Activated CD4-positive, alpha-beta T cell treated with anti-CD3 and anti-CD28 coated beads, Interleukin-2, amount 10 ng/mL, durations not matched to agents 24 days and 14 days (primary cell): ENCODE data around the gene SNX30. TPM values are rescaled to one million over a fixed set of nuclear protein-coding genes. Genes with fewer than 3 reads are reported as not detected.
"Not testable (repeated sequence)": the region's sequence is repeated elsewhere in the genome, so short reads cannot be mapped to it uniquely, and the experiment has no call there.

Source experiments
- DNase-seq: peaks from one replicate; pipeline ENCODE4 v3.0.0; 2022
- H3K27ac Mint-ChIP-seq: one replicate; pipeline ENCODE4 v1.8.0; 2022; ENCODE audit warnings: mild to moderate bottlenecking, mixed read lengths
- H3K27me3 Mint-ChIP-seq: one replicate; pipeline ENCODE4 v1.8.0; 2022; ENCODE audit warnings: mixed read lengths
- H3K36me3 Mint-ChIP-seq: one replicate; pipeline ENCODE4 v1.8.0; 2022; ENCODE audit warnings: low read depth, mild to moderate bottlenecking, mixed read lengths
- H3K4me1 Mint-ChIP-seq: one replicate; pipeline ENCODE4 v1.8.0; 2021; ENCODE audit warnings: mixed read lengths
- H3K4me3 Mint-ChIP-seq: one replicate; pipeline ENCODE4 v1.8.0; 2022; ENCODE audit warnings: mild to moderate bottlenecking, moderate library complexity, mixed read lengths
- H3K9me3 Mint-ChIP-seq: one replicate; pipeline ENCODE4 v1.8.0; 2021; ENCODE audit warnings: mixed read lengths
- intact Hi-C: fragments of 100-400 bp; cut with micrococcal nuclease; formaldehyde crosslinking; loops from one replicate; pipeline ENCODE4 v1.15.1; 2023
- total RNA-seq: library from RNA; stranded (reverse); gene quantifications from 2 replicates; pipeline ENCODE4 v1.2.3, GENCODE V29; 2022

SNX30 gene, protein sequence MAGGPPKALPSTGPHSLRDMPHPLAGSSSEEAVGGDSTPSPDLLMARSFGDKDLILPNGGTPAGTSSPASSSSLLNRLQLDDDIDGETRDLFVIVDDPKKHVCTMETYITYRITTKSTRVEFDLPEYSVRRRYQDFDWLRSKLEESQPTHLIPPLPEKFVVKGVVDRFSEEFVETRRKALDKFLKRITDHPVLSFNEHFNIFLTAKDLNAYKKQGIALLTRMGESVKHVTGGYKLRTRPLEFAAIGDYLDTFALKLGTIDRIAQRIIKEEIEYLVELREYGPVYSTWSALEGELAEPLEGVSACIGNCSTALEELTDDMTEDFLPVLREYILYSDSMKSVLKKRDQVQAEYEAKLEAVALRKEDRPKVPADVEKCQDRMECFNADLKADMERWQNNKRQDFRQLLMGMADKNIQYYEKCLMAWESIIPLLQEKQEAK
- 2.6 and 2.9 TPM in 2 replicates for total RNA-seq

GRCh38 chr9:112750016-112750763 is at the start of gene SNX30:
SNX30 (plus strand) TSS chr9:112750760; CDS start chr9:112751002, 242 bp downstream.
- peak; percentile 95 for DNase-seq
- peaks cover 4% of the 10 kb centered on the region for H3K27me3 Mint-ChIP-seq
- H3K9me3 Mint-ChIP-seq: no peaks in the 10 kb centered on the region
- H3K27ac Mint-ChIP-seq: peak within 1 kb of the TSS; percentile 86
- no peaks in the 10 kb centered on the region for H3K36me3 Mint-ChIP-seq
- H3K4me1 Mint-ChIP-seq: peaks cover 51% of the 10 kb centered on the region
- intact Hi-C loops: loop anchor here (1.0 to 10.0 kb wide), 6 partner anchors 32 to 833 kb away; partner anchors contain the start of genes FKBP15, INIP, PTBP3 and SLC31A1
- peak within 1 kb of the TSS; percentile 82 for H3K4me3 Mint-ChIP-seq

GRCh38 chr9:112703304-112703703 is 47.3 kb upstream of the SNX30 start:
- Mint-ChIP-seq H3K4me3 (no peak overlapping the region), H3K4me1 (peaks cover 18% of the 10 kb centered on the region), H3K27me3 (no peaks in the 10 kb centered on the region), H3K27ac (no peak overlapping the region), H3K36me3 (peaks cover 25% of the 10 kb centered on the region), H3K9me3 (no peaks in the 10 kb centered on the region)
- intact Hi-C loops: no loop called here
- DNase-seq: no peak

- H3K9me3 Mint-ChIP-seq: no peaks in the 10 kb centered on the region
- intact Hi-C loops: no loop called here
These were observed 44.7 kb upstream of the SNX30 start for GRCh38 chr9:112705768-112706427.

DNA sequence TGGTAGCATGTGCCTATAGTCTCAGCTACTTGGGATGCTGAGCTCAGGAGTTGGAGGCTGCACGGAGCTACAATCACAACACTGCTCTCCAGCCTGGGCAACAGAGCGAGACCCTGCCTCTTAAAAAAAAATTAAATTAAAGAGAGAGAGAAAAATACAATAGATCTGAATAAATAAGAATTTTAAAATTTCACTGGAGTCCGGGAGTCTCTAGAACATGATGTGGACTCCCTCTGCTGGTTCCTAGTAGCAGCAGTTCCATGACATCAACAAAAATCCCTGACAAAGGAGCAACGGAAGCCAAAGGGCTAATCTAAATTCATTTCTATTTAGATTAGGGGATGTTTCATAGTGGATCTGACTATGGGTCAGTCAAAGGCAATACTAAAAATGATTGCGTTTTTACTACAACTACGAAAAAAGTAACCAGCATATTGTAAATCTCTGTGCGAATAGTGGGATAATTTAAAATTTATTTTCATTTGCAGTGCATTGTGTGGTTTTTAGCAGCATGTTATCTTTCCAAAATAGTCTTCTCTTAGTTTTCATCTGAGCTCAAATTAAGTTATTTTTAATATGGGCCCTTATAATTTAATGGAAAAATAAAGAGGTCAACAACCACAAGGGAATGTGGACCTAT is 39.4 kb upstream of the SNX30 start:
- peaks cover 13% of the 10 kb centered on the region for H3K4me1 Mint-ChIP-seq
- H3K4me3 Mint-ChIP-seq: no peak overlapping the region
- no peak for DNase-seq
- intact Hi-C loops: loop anchor here (10.0 kb wide), 2 partner anchors 266 to 616 kb away; no protein-coding TSS in a partner anchor
- H3K27me3 Mint-ChIP-seq: no peaks in the 10 kb centered on the region
- H3K36me3 Mint-ChIP-seq: peaks cover 17% of the 10 kb centered on the region
- H3K27ac Mint-ChIP-seq: no peak overlapping the region
- no peaks in the 10 kb centered on the region for H3K9me3 Mint-ChIP-seq

More at GRCh38 chr9:112705768-112706427, 44.7 kb upstream of the SNX30 start:
- Mint-ChIP-seq H3K27me3 (no peaks in the 10 kb centered on the region), H3K36me3 (peaks cover 19% of the 10 kb centered on the region), H3K27ac (no peak overlapping the region), H3K4me1 (peaks cover 12% of the 10 kb centered on the region), H3K4me3 (no peak overlapping the region)
- DNase-seq: no peak

- H3K27ac Mint-ChIP-seq: no peak overlapping the region
- intact Hi-C loops: loop anchor here (10.0 kb wide), 2 partner anchors 268 to 618 kb away; no protein-coding TSS in a partner anchor
- H3K27me3 Mint-ChIP-seq: no peaks in the 10 kb centered on the region
- H3K36me3 Mint-ChIP-seq: peaks cover 19% of the 10 kb centered on the region
- no peaks in the 10 kb centered on the region for H3K9me3 Mint-ChIP-seq
- H3K4me3 Mint-ChIP-seq: no peak overlapping the region
- no peak for DNase-seq
- peaks cover 17% of the 10 kb centered on the region for H3K4me1 Mint-ChIP-seq
These were observed 37.9 kb upstream of the SNX30 start for GRCh38 chr9:112712678-112713077.

DNA sequence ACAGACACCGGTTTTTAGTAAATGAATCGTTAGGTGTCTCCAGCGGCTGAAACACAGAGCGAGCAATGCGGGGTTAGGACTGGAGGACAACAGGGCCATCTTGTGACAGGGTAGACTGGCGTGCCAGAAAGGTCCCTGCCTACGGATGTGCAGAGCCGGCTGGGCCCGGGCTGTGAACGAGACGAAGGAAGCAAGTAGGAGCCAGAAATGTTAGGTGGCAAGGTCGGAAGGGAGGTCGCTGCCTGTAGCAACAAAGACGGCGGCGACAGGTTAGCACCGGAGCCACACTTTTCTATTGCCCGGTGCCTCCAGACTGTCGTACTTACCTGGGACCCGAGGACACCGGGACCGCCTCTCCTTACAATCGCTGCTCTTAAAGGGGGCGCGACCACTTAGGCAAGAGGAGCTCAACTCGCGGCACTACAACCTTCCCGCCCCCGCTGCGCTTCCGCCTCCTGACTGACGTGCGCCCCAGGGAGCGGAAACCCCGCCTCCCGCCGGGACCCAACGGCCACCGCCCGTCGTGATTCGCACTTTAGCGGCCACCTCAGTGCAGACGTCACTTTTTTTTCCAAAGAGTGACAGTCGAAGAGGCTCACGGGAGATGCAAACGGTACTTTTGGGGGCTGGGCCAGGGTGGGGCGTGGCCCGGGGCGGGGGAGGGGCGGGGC is 32.8 kb upstream of the SNX30 start, which contains the start of gene INIP:
TSS of gene INIP (minus strand) at position 457 of the 671 bp plus-strand sequence. CDS start 1,632 bp downstream, outside the sequence.
- peak; percentile 99 for DNase-seq
- intact Hi-C loops: loop anchor here (1.0 to 10.0 kb wide), 8 partner anchors 10 to 623 kb away; partner anchors contain the start of genes KIAA1958 and SNX30
- Mint-ChIP-seq H3K4me1 (peaks cover 16% of the 10 kb centered on the region), H3K9me3 (no peaks in the 10 kb centered on the region), H3K4me3 (peak within 1 kb of the TSS; percentile 94), H3K36me3 (peaks cover 7% of the 10 kb centered on the region), H3K27ac (peak within 1 kb of the TSS; percentile 99), H3K27me3 (no peaks in the 10 kb centered on the region)

GRCh38 chr9:112719241-112719691 is 31.3 kb upstream of the SNX30 start:
- Mint-ChIP-seq H3K27me3 (no peaks in the 10 kb centered on the region), H3K36me3 (peaks cover 1% of the 10 kb centered on the region), H3K4me3 (no peak overlapping the region), H3K27ac (peak overlapping the region; percentile 10), H3K9me3 (no peaks in the 10 kb centered on the region), H3K4me1 (peaks cover 13% of the 10 kb centered on the region)
- intact Hi-C loops: loop anchor here (10.0 kb wide), 2 partner anchors 274 to 624 kb away; no protein-coding TSS in a partner anchor
- DNase-seq: no peak

- intact Hi-C loops: loop anchor here (10.0 kb wide), 2 partner anchors 275 to 625 kb away; no protein-coding TSS in a partner anchor
- no peak overlapping the region for H3K4me3 Mint-ChIP-seq
- no peaks in the 10 kb centered on the region for H3K9me3 Mint-ChIP-seq
- H3K27ac Mint-ChIP-seq: peak overlapping the region; percentile 10
- H3K36me3 Mint-ChIP-seq: peaks cover 1% of the 10 kb centered on the region
- no peak for DNase-seq
- no peaks in the 10 kb centered on the region for H3K27me3 Mint-ChIP-seq
- peaks cover 13% of the 10 kb centered on the region for H3K4me1 Mint-ChIP-seq
These were observed 30.9 kb upstream of the SNX30 start for GRCh38 chr9:112719696-112720095.

DNA sequence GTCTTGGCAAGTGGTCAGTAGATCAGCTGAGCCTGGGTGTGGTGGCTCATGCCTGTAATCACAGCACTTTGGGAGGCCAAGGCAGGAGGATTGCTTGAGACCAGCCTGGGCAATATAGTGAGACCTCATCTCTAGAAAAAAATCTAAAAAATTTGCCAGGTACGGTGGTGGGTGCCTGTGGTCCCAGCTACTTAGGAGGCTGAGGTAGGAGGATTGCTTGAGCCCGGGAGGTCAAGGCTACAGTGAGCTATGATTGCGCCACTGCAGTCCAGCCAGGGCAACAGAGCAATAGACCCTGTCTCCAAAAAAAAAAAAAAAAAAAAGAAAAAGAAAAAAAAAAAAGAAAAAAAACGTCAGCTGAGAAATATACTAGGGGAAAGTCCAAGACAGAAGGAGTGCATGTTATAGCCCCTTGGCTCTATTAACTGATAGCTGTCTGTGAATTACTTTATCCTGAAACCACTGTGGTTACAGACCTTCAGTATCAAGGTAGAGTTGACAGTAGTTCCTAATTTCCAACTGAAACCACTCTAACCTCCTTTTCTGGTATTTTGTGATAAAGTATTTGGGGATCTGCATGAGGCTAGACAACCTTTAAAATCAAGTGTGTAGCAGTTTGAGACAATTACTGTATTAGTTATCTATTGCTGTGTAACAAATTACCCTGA is 30.3 kb upstream of the SNX30 start:
- H3K4me3 Mint-ChIP-seq: no peak overlapping the region
- no peaks in the 10 kb centered on the region for H3K27me3 Mint-ChIP-seq
- H3K36me3 Mint-ChIP-seq: peaks cover 1% of the 10 kb centered on the region
- peaks cover 13% of the 10 kb centered on the region for H3K4me1 Mint-ChIP-seq
- H3K9me3 Mint-ChIP-seq: no peaks in the 10 kb centered on the region
- no peak overlapping the region for H3K27ac Mint-ChIP-seq
- no peak for DNase-seq
- intact Hi-C loops: no loop called here

- H3K27ac Mint-ChIP-seq, H3K4me3 Mint-ChIP-seq, H3K36me3 Mint-ChIP-seq, intact Hi-C loops, H3K9me3 Mint-ChIP-seq, H3K4me1 Mint-ChIP-seq, DNase-seq, H3K27me3 Mint-ChIP-seq: not testable (repeated sequence)
These were observed 27.8 kb upstream of the SNX30 start for GRCh38 chr9:112722749-112723148.

DNA sequence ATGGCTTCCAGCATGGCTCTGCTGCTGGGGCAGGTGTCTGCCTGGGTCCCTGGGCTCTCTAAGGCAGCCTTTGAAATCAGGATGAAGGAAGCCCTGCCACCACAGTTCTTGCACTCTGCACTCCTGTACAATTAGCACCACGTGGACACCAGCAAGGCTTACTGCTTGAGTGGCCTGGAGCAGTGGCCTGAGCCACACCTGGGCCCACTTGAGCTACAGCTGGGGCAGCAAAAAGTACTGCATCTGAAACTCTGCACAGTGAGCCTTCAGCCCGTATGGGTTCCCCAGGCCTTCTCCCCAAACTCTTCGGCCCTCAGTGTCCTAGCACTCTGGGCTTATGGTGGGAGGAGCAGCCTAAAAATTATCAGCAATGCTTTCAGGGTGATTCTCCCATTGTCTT is 24.6 kb upstream of the SNX30 start:
- H3K4me1 Mint-ChIP-seq: no peaks in the 10 kb centered on the region
- H3K9me3 Mint-ChIP-seq: no peaks in the 10 kb centered on the region
- intact Hi-C loops: no loop called here
- H3K4me3 Mint-ChIP-seq: no peak overlapping the region
- no peaks in the 10 kb centered on the region for H3K27me3 Mint-ChIP-seq
- DNase-seq: no peak
- no peaks in the 10 kb centered on the region for H3K36me3 Mint-ChIP-seq
- no peak overlapping the region for H3K27ac Mint-ChIP-seq

DNA sequence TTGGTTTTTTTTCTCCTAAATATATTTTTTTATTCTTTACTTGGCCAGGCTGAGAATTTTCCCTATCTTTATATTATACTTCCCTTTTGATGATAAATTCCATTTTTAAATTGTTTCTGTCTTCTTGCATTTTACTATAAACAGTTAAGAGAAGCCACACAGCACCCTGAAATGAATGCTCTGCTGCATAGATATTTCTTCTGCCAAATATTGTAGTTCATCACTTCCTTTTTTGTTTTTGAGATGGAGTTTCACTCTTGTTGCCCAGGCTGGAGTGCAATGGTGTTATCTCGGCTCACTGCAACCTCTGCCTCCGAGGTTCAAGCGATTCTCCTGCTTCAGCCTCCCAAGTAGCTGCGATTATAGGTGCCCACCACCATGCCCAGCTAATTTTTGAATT is 24.1 kb upstream of the SNX30 start:
- no peaks in the 10 kb centered on the region for H3K27me3 Mint-ChIP-seq
- no peak for DNase-seq
- H3K4me1 Mint-ChIP-seq: no peaks in the 10 kb centered on the region
- no peak overlapping the region for H3K4me3 Mint-ChIP-seq
- H3K9me3 Mint-ChIP-seq: no peaks in the 10 kb centered on the region
- no peaks in the 10 kb centered on the region for H3K36me3 Mint-ChIP-seq
- H3K27ac Mint-ChIP-seq: no peak overlapping the region
- intact Hi-C loops: no loop called here
